ENCODE measurements around the gene SSC4D.
"Not testable (repeated sequence)": the region's sequence is repeated elsewhere in the genome, so short reads cannot be mapped to it uniquely, and the experiment has no call there.

The SSC4D gene

GRCh38 chr7:76409537-76409936, at the start of gene SSC4D:
Gene SSC4D (minus strand): TSS chr7:76409697. CDS start chr7:76404439, 5,258 bp downstream.
- peak; percentile 12 to 49 for DNase-seq

GRCh38 chr7:76458504-76458903, 49.0 kb upstream of the SSC4D start:
- not testable (repeated sequence) for DNase-seq

- DNase-seq = not testable (repeated sequence)
Observed at GRCh38 chr7:76457017-76457416, 47.5 kb upstream of the SSC4D start.

GRCh38 chr7:76445577-76446008, 36.1 kb upstream of the SSC4D start:
- DNase-seq = peak in 1 of 2 experiments; percentile 27

GRCh38 chr7:76443846-76444245, 34.3 kb upstream of the SSC4D start:
- not testable (repeated sequence) for DNase-seq

GRCh38 chr7:76442664-76443446, 33.4 kb upstream of the SSC4D start:
- DNase-seq = not testable (repeated sequence)

- DNase-seq = not testable (repeated sequence)
Observed at GRCh38 chr7:76441792-76442191, 32.3 kb upstream of the SSC4D start.

GRCh38 chr7:76440404-76440803, 30.9 kb upstream of the SSC4D start:
- not testable (repeated sequence) for DNase-seq

- DNase-seq = not testable (repeated sequence)
Observed at GRCh38 chr7:76439120-76439888, 29.8 kb upstream of the SSC4D start.

GRCh38 chr7:76437873-76438272, 28.4 kb upstream of the SSC4D start:
- DNase-seq = peak; percentile 66 to 86

- no peak for DNase-seq
Observed at GRCh38 chr7:76430836-76431235, 21.3 kb upstream of the SSC4D start.

GRCh38 chr7:76430211-76430610, 20.7 kb upstream of the SSC4D start:
- DNase-seq = no peak

GRCh38 chr7:76428868-76429805, 19.6 kb upstream of the SSC4D start:
- peak; percentile 15 to 39 for DNase-seq

- DNase-seq = no peak
Observed at GRCh38 chr7:76428149-76428823, 18.8 kb upstream of the SSC4D start.

- DNase-seq = no peak
Observed at GRCh38 chr7:76427635-76428034, 18.1 kb upstream of the SSC4D start.

GRCh38 chr7:76426246-76426645, 16.7 kb upstream of the SSC4D start:
- DNase-seq = no peak

GRCh38 chr7:76425558-76425957, 16.1 kb upstream of the SSC4D start:
- DNase-seq = not testable (repeated sequence)

- no peak for DNase-seq
Observed at GRCh38 chr7:76425156-76425555, 15.7 kb upstream of the SSC4D start.

- DNase-seq = peak; percentile 23 to 82
Observed at GRCh38 chr7:76424413-76425111, 15.1 kb upstream of the SSC4D start, which contains the start of gene ZP3. Gene ZP3 (plus strand): TSS chr7:76424950. CDS start chr7:76424965, 15 bp downstream.

- DNase-seq = peak; percentile 40 to 72
Observed at GRCh38 chr7:76423666-76424412, 14.3 kb upstream of the SSC4D start.

GRCh38 chr7:76421097-76421496, 11.6 kb upstream of the SSC4D start:
- not testable (repeated sequence) for DNase-seq

All from NCI-H524 (cell line).